Adrenal gland (tissue), 12 donors: ENCODE results near the gene PRSS56. TPM values are rescaled to one million over a fixed set of nuclear protein-coding genes. Genes with fewer than 3 reads are reported as not detected.

Experiments
- DNase-seq, 7 donors: peaks; one replicate each; pipeline ENCODE4 v3.0.0-alpha.2; 2019 to 2020
- H3K27ac ChIP-seq, 5 donors: fragments of 200-600 bp; sonication (generic) in 4 of 5; 1 replicate in 3 of 5; 2 replicates in 2 of 5; pipeline versions ENCODE4 v1.5.1 to v1.8.0; 2016 to 2020; ENCODE audit warnings: mild to moderate bottlenecking in 1 of 5
- H3K27me3 ChIP-seq: fragments of 200-600 bp; 2 replicates; pipeline ENCODE4 v1.8.0; 2021
- H3K36me3 ChIP-seq, 2 donors: fragments of 200-600 bp; replicated peaks in 1 of 2; 1 replicate in 1 of 2; 2 replicates in 1 of 2; pipeline versions ENCODE4 v1.5.1 to v1.8.0; 2018 to 2022
- H3K4me1 ChIP-seq, 2 donors: fragments of 200-600 bp; replicated peaks in 1 of 2; 1 replicate in 1 of 2; 2 replicates in 1 of 2; pipeline versions ENCODE4 v1.5.1 to v1.8.0; 2018 to 2021
- H3K4me3 ChIP-seq, 4 donors: fragments of 200-600 bp; sonication (generic) in 3 of 4; one replicate each; pipeline ENCODE4 v1.5.1; 2016 to 2018
- H3K9me3 ChIP-seq, 3 donors: fragments of 200-600 bp; sonication (generic) in 1 of 3; replicated peaks in 1 of 3; 1 replicate in 2 of 3; 2 replicates in 1 of 3; pipeline versions ENCODE4 v1.5.1 to v1.8.0; 2016 to 2021
- CTCF ChIP-seq, 6 experiments: fragments of 450-650 bp in 4 of 6; fragments of 200-600 bp in 2 of 6; sonication (generic) in 1 of 6; IDR thresholded peaks; 1 replicate in 5 of 6; 2 replicates in 1 of 6; pipeline versions ENCODE4 v1.5.1 to v1.8.0; 2016 to 2021; ENCODE audit warnings: antibody characterized with exemption in 6 of 6, mild to moderate bottlenecking in 2 of 6, moderate library complexity in 1 of 6
- POLR2A ChIP-seq, 2 donors: fragments of 450-650 bp; IDR thresholded peaks; one replicate each; pipeline ENCODE4 v1.6.1; 2017; ENCODE audit warnings: antibody characterized with exemption in 2 of 2, mild to moderate bottlenecking in 2 of 2, moderate library complexity in 1 of 2
- WGBS, 4 donors: extraction: QIAGEN DNeasy Blood & Tissue Kit in 2 of 4; methylation state at CpG; one replicate each; pipeline versions ENCODE4 v1.1.5 to v1.1.7; 2013 to 2017; 5-methylcytosine and 5-hydroxymethylcytosine counted together
- intact Hi-C, 2 donors: fragments of 100-400 bp; cut with DNase I; formaldehyde crosslinking; loops; one replicate each; pipeline versions ENCODE4 v1.14.1 to v1.15.0; 2022 to 2023
- polyA plus RNA-seq, 3 donors: library from polyadenylated mRNA; stranded (reverse); fragments of 200-250 nt in 2 of 3; fragments of 350-450 nt in 1 of 3; fragmentation: Illumina TruSeq in 1 of 3; extraction: RNeasy Lipid Tissue Mini Kit (QIAGEN cat#74804) in 1 of 3; gene quantifications; one replicate each; pipeline ENCODE4 v1.2.3, GENCODE V29; 2013 to 2014
- total RNA-seq, 9 donors: library from RNA; depleted of rRNA in 4 of 9; stranded (reverse); fragments of >200 nt in 4 of 9; fragments of 120-200 nt in 1 of 9; fragmentation: NEBNext Ultra II Directional in 1 of 9; extraction: Animal tissue kit (Norgen Biotek cat#: 25700) in 1 of 9; gene quantifications; one replicate each; pipeline versions ENCODE4 v1.1.0 to v1.2.4, GENCODE V29; 2013 to 2023
- donor health status: healthy with polysubstance abuse.
- donor health status: Bipolar disorder and iron deficiency.
- donor health status: DM: yes; HTN: yes; CAD: no.
- donor health status: DM: no; HTN: no; CAD: no.
- donor health status: DM: no; HTN: no; CAD: no.
- donor health status: DM: yes; HTN: yes; CAD: no.

Gene PRSS56
- total and polyA plus RNA-seq, 12 donors: 0.06 to 0.28 (median 0.07) TPM; not detected in 9

GRCh38 chr2:232485757-232486557, 34.2 kb upstream of the PRSS56 start:
- Histone ChIP-seq H3K27ac (no peak overlapping the region), H3K9me3 (no peaks in the 10 kb centered on the region), H3K27me3 (peaks cover 48% of the 10 kb centered on the region), H3K4me3 (no peak overlapping the region), H3K36me3 (no peaks in the 10 kb centered on the region), H3K4me1 (peaks cover 0 to 7% of the 10 kb centered on the region in 2 donors)
- no peak for TF ChIP-seq POLR2A (IDR thresholded peaks at IDR 0.05)
- no peak for TF ChIP-seq CTCF (IDR thresholded peaks at IDR 0.05)
- intact Hi-C loops: no loop called here
- 11 to 16% (median 13%) methylated on average over 12 to 111 of the region's 111 CpGs for WGBS, 4 donors
- peak in 1 of 7 donors; percentile 10 for DNase-seq

GRCh38 chr2:232486558-232487384, 33.4 kb upstream of the PRSS56 start:
- TF ChIP-seq POLR2A (IDR thresholded peaks at IDR 0.05) (no peak), CTCF (IDR thresholded peaks at IDR 0.05) (no peak)
- Histone ChIP-seq H3K27me3 (peaks cover 48% of the 10 kb centered on the region), H3K36me3 (no peaks in the 10 kb centered on the region), H3K4me1 (peaks cover 0 to 7% of the 10 kb centered on the region in 2 donors), H3K27ac (no peak overlapping the region), H3K9me3 (no peaks in the 10 kb centered on the region), H3K4me3 (peak overlapping the region in 1 of 4 donors; percentile 29)
- intact Hi-C loops: no loop called here
- WGBS, 4 donors: 11 to 19% (median 13%) methylated on average over 15 to 74 of the region's 74 CpGs; no CpG with 5 or more reads in 1 of the 4 donors
- DNase-seq: peak in 1 of 7 donors; percentile 7

GRCh38 chr2:232487385-232488096, 32.6 kb upstream of the PRSS56 start, which contains the start of gene ECEL1:
Gene ECEL1 (minus strand): TSS chr2:232487834. CDS start chr2:232486653, 1,181 bp downstream.
- Histone ChIP-seq H3K4me3 (peak within 1 kb of the TSS in 1 of 4 donors; percentile 29), H3K27me3 (peaks cover 48% of the 10 kb centered on the region), H3K9me3 (no peaks in the 10 kb centered on the region), H3K4me1 (peaks cover 0 to 7% of the 10 kb centered on the region in 2 donors), H3K36me3 (no peaks in the 10 kb centered on the region), H3K27ac (no peak within 1 kb of the TSS)
- WGBS, 4 donors: 4 to 8% (median 4%) methylated on average over 11 to 98 of the region's 102 CpGs
- no peak for TF ChIP-seq POLR2A (IDR thresholded peaks at IDR 0.05)
- TF ChIP-seq CTCF (IDR thresholded peaks at IDR 0.05): no peak
- intact Hi-C loops: no loop called here
- peak in 1 of 7 donors; percentile 8 for DNase-seq
